HepG2 (cell line): ENCODE measurements around the gene AGPAT3. TPM values are rescaled to one million over a fixed set of nuclear protein-coding genes. Genes with fewer than 3 reads are reported as not detected.

ENCODE experiments used
- ATAC-seq: fragments of 200-7000 bp; cut with Tn5 transposase; 3 replicates; pipeline ENCODE4 v1.9.1; 2020; ENCODE audit warnings: mild to moderate bottlenecking, moderate library complexity
- BruUV-seq: library from RNA; stranded (reverse); fragments of 400-500 nt; replicated peaks from 2 replicates; lab custom pipeline; 2021; lab: Mats Ljungman, UMichigan
- CTCF ChIA-PET: fragments of 300-600 bp; formaldehyde crosslinking; extraction: SDS; loops from one replicate; lab custom pipeline; 2021; ENCODE audit warnings: low total read pairs, inconsistent platforms, low intra/inter-chr PET ratio; lab: Yijun Ruan, JAX
- POLR2A ChIA-PET: fragments of 350-600 bp; sonication (Branson Sonifier 250); formaldehyde crosslinking; loops from one replicate; lab custom pipeline; 2020; ENCODE audit warnings: antibody characterized with exemption, inconsistent platforms; lab: Yijun Ruan, JAX
- DNase-seq: peaks from one replicate; pipeline ENCODE4 v3.0.0-alpha.2; 2015; ENCODE audit warnings: low spot score
- FAIRE-seq: peaks from 3 replicates; lab custom pipeline; 2011; peaks lifted over from hg19 to GRCh38; lab: Jason Lieb, UNC
- H2AFZ ChIP-seq: one replicate; pipeline ENCODE4 v1.6.1; 2011; ENCODE audit warnings: low read length, inconsistent platforms
- H3K27ac ChIP-seq: fragments of 300-600 bp; 3 replicates; pipeline ENCODE4 v1.8.0; 2011; ENCODE audit warnings: mixed run types, mild to moderate bottlenecking, mixed read lengths, low read length, inconsistent platforms; ENCODE audit not compliant: insufficient read depth; ENCODE audit errors: extremely low read length
- H3K27me3 ChIP-seq, 2 experiments: fragments of 200-600 bp in 1 of 2; 2 replicates in 1 of 2; 3 replicates in 1 of 2; pipeline versions ENCODE4 v1.6.0 to v1.8.0; 2011; ENCODE audit warnings: low read length in 2 of 2, mild to moderate bottlenecking in 2 of 2, moderate library complexity in 2 of 2, inconsistent platforms in 1 of 2; ENCODE audit not compliant: insufficient read depth in 2 of 2, control insufficient read depth in 1 of 2
- H3K36me3 ChIP-seq, 2 experiments: fragments of 200-600 bp in 1 of 2; replicated peaks in 1 of 2; 2 replicates in 1 of 2; 3 replicates in 1 of 2; pipeline versions ENCODE4 v1.5.1 to v1.8.0; 2011; ENCODE audit warnings: low read length in 2 of 2, inconsistent platforms in 1 of 2; ENCODE audit not compliant: insufficient read depth in 2 of 2, control insufficient read depth in 1 of 2
- H3K4me1 ChIP-seq: 2 replicates; pipeline ENCODE4 v1.5.1; 2012; ENCODE audit warnings: low read length, inconsistent platforms; ENCODE audit not compliant: insufficient read depth
- H3K4me2 ChIP-seq: 2 replicates; pipeline ENCODE4 v1.6.0; 2011; ENCODE audit warnings: low read depth, low read length, inconsistent platforms
- H3K4me3 ChIP-seq, 3 experiments: fragments of 200-600 bp in 1 of 3; sonication (generic), shearing (Covaris generic) in 1 of 3; replicated peaks in 1 of 3; 2 replicates each; pipeline ENCODE4 v1.5.1; 2011 to 2016; ENCODE audit warnings: low read length in 3 of 3, inconsistent platforms in 2 of 3, low read depth in 2 of 3, mild to moderate bottlenecking in 2 of 3, control low read depth in 1 of 3, mixed read lengths in 1 of 3; ENCODE audit not compliant: insufficient read depth in 1 of 3
- H3K79me2 ChIP-seq: one replicate; pipeline ENCODE4 v1.6.1; 2011; ENCODE audit warnings: low read length, inconsistent platforms; ENCODE audit not compliant: insufficient read depth
- H3K9ac ChIP-seq: 2 replicates; pipeline ENCODE4 v1.6.0; 2011; ENCODE audit warnings: mild to moderate bottlenecking, low read depth, low read length, inconsistent platforms; ENCODE audit not compliant: insufficient read depth
- H3K9me3 ChIP-seq: 2 replicates; pipeline ENCODE4 v1.5.1; 2012; ENCODE audit warnings: mild to moderate bottlenecking, low read length
- H4K20me1 ChIP-seq: 2 replicates; pipeline ENCODE4 v1.6.0; 2011; ENCODE audit warnings: inconsistent platforms, mild to moderate bottlenecking, low read length, moderate library complexity; ENCODE audit not compliant: insufficient read depth
- BCL3 ChIP-seq: sonication (generic); formaldehyde crosslinking; IDR thresholded peaks from 2 replicates; pipeline ENCODE4 v1.5.1; 2020; ENCODE audit warnings: mild to moderate bottlenecking, missing genetic modification reagents, moderate library complexity
- EP300 ChIP-seq, 3 experiments: sonication (generic) in 1 of 3; formaldehyde crosslinking in 1 of 3; IDR thresholded peaks; 2 replicates each; pipeline versions ENCODE4 v1.5.1 to v1.6.1; 2011 to 2020; ENCODE audit warnings: low read depth in 2 of 3, low read length in 2 of 3, borderline replicate concordance in 1 of 3, improper control_type of control experiment in 1 of 3, mild to moderate bottlenecking in 1 of 3, missing genetic modification reagents in 1 of 3, moderate library complexity in 1 of 3
- HOXA5 ChIP-seq: sonication (generic); formaldehyde crosslinking; IDR thresholded peaks from 2 replicates; pipeline ENCODE4 v1.4.0; 2020; ENCODE audit warnings: missing genetic modification reagents
- ISX ChIP-seq: sonication (generic); formaldehyde crosslinking; conservative IDR thresholded peaks from 2 replicates; pipeline ENCODE4 v1.5.0; 2020; ENCODE audit warnings: missing genetic modification reagents
- KAT8 ChIP-seq: IDR thresholded peaks from 2 replicates; pipeline ENCODE4 v1.6.1; 2016; ENCODE audit warnings: missing genetic modification reagents, missing compliant biosample characterization
- MTF2 ChIP-seq: sonication (generic); formaldehyde crosslinking; IDR thresholded peaks from 2 replicates; pipeline ENCODE4 v1.5.0; 2020; ENCODE audit warnings: missing genetic modification reagents, borderline replicate concordance
- POLR2AphosphoS5 ChIP-seq: IDR thresholded peaks from 2 replicates; pipeline ENCODE4 v1.6.1; 2012; ENCODE audit warnings: low read depth, low read length
- PPARG ChIP-seq: conservative IDR thresholded peaks from 2 replicates; pipeline ENCODE4 v1.6.1; 2016; ENCODE audit warnings: missing biosample characterization, missing genetic modification reagents
- RAD21 ChIP-seq: fragments of 450-650 bp; formaldehyde crosslinking; IDR thresholded peaks from 2 replicates; pipeline ENCODE4 v1.5.0; 2020; ENCODE audit warnings: mild to moderate bottlenecking
- SP2 ChIP-seq: sonication (generic); formaldehyde crosslinking; IDR thresholded peaks from 2 replicates; pipeline ENCODE4 v1.5.1; 2020; ENCODE audit warnings: mild to moderate bottlenecking, missing genetic modification reagents
- UBTF ChIP-seq: sonication (generic); formaldehyde crosslinking; IDR thresholded peaks from 2 replicates; pipeline ENCODE4 v1.4.0; 2020; ENCODE audit warnings: mild to moderate bottlenecking, missing genetic modification reagents
- ZNF17 ChIP-seq: sonication (generic); formaldehyde crosslinking; IDR thresholded peaks from 2 replicates; pipeline ENCODE4 v1.5.0; 2020; ENCODE audit warnings: mild to moderate bottlenecking, missing genetic modification reagents
- WGBS: methylation state at CpG from one replicate; pipeline ENCODE4 v1.1.6; 2017; ENCODE audit warnings: low lambda C conversion rate; 5-methylcytosine and 5-hydroxymethylcytosine counted together
- in situ Hi-C: cut with HindIII; loops from 2 replicates; pipeline ENCODE4 v1.10.0; 2017; ENCODE audit warnings: low pct_unique_long_range_greater_than_20kb; ENCODE audit not compliant: extremely low pct_ligation_motif_present
- intact Hi-C: fragments of 100-400 bp; cut with micrococcal nuclease; formaldehyde crosslinking; loops from one replicate; pipeline ENCODE4 v1.10.0; 2022; ENCODE audit not compliant: unreplicated experiment
- polyA plus RNA-seq, 8 experiments: library from polyadenylated mRNA; depleted of rRNA in 3 of 8; stranded (reverse) in 7 of 8; unstranded in 1 of 8; fragments of >200 nt; fragmentation: Illumina TruSeq in 4 of 8; extraction: Trizol in 4 of 8; gene quantifications; 2 replicates each; pipeline versions ENCODE4 v1.2.1 to v1.2.3, GENCODE V29; 2011 to 2016; ENCODE audit warnings: low read depth in 4 of 8, missing spikeins in 1 of 8, mixed read lengths in 1 of 8; ENCODE audit not compliant: insufficient read depth in 1 of 8
- total RNA-seq, 5 experiments: library from RNA; depleted of rRNA; stranded (reverse); fragments of >200 nt; fragmentation: Illumina TruSeq; extraction: Trizol; gene quantifications; 2 replicates each; pipeline ENCODE4 v1.2.3, GENCODE V29; 2016; ENCODE audit warnings: low read depth in 1 of 5
- TF ChIP-seq, protein P1 (sequence below): sonication (generic); formaldehyde crosslinking; IDR thresholded peaks from 2 replicates; pipeline ENCODE4 v1.5.1; 2020; ENCODE audit warnings: missing genetic modification reagents, mild to moderate bottlenecking, borderline replicate concordance
- TF ChIP-seq, protein P2 (sequence below): sonication (generic); formaldehyde crosslinking; IDR thresholded peaks from 2 replicates; pipeline ENCODE4 v1.4.0; 2020; ENCODE audit warnings: missing genetic modification reagents
- TF ChIP-seq, protein P3 (sequence below): IDR thresholded peaks from 2 replicates; pipeline ENCODE4 v1.6.1; 2012; ENCODE audit warnings: low read length, improper control_type of control experiment

AGPAT3 gene
- total and polyA plus RNA-seq, 2 of the 13 experiments (the other 11 are each of a cell fraction or from before 2014, with no cell fraction given): 32.2 to 54.4 TPM

GRCh38 chr21:43967981-43968380, 103.0 kb downstream of the AGPAT3 start:
- DNase-seq: no peak
- 97% methylated on average over 15 of the region's 15 CpGs for WGBS
- Histone ChIP-seq H3K9me3 (no peaks in the 10 kb centered on the region), H4K20me1 (no peaks in the 10 kb centered on the region), H3K79me2 (no peaks in the 10 kb centered on the region), H3K4me2 (no peak overlapping the region), H3K36me3 (peaks cover 16 to 49% of the 10 kb centered on the region in 2 experiments), H3K27ac (no peak overlapping the region), H3K4me1 (peaks cover 11% of the 10 kb centered on the region), H3K9ac (no peak overlapping the region), H2AFZ (no peak overlapping the region), H3K27me3 (no peaks in the 10 kb centered on the region), H3K4me3 (no peak overlapping the region)
- no peak for FAIRE-seq
- ChIA-PET CTCF (no interaction called here), POLR2A (no interaction called here)
- intact Hi-C loops (no loop called here), in situ Hi-C loops (no loop called here)
- no peak for ATAC-seq
- BruUV-seq: no TSS peak
- TF ChIP-seq RAD21 (CRISPR knock-in tag) (no peak), MTF2 (no peak), ZNF17 (CRISPR knock-in tag) (no peak), HOXA5 (no peak), PPARG (CRISPR knock-in tag) (no peak), ISX (CRISPR knock-in tag) (no peak), KAT8 (CRISPR knock-in tag) (no peak), POLR2AphosphoS5 (no peak), BCL3 (no peak), SP2 (no peak), UBTF (CRISPR knock-in tag) (no peak), EP300 (IDR thresholded peaks at IDR 0.05; ENCODE audit: low read depth in 2 of 2, low read length in 2 of 2) (no peak), EP300 (CRISPR knock-in tag; IDR thresholded peaks at IDR 0.05; ENCODE audit: borderline replicate concordance) (no peak)
- TF ChIP-seq, protein P1, sequence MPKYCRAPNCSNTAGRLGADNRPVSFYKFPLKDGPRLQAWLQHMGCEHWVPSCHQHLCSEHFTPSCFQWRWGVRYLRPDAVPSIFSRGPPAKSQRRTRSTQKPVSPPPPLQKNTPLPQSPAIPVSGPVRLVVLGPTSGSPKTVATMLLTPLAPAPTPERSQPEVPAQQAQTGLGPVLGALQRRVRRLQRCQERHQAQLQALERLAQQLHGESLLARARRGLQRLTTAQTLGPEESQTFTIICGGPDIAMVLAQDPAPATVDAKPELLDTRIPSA (CRISPR knock-in tag): no peak
- TF ChIP-seq, protein P2, sequence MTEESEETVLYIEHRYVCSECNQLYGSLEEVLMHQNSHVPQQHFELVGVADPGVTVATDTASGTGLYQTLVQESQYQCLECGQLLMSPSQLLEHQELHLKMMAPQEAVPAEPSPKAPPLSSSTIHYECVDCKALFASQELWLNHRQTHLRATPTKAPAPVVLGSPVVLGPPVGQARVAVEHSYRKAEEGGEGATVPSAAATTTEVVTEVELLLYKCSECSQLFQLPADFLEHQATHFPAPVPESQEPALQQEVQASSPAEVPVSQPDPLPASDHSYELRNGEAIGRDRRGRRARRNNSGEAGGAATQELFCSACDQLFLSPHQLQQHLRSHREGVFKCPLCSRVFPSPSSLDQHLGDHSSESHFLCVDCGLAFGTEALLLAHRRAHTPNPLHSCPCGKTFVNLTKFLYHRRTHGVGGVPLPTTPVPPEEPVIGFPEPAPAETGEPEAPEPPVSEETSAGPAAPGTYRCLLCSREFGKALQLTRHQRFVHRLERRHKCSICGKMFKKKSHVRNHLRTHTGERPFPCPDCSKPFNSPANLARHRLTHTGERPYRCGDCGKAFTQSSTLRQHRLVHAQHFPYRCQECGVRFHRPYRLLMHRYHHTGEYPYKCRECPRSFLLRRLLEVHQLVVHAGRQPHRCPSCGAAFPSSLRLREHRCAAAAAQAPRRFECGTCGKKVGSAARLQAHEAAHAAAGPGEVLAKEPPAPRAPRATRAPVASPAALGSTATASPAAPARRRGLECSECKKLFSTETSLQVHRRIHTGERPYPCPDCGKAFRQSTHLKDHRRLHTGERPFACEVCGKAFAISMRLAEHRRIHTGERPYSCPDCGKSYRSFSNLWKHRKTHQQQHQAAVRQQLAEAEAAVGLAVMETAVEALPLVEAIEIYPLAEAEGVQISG (CRISPR knock-in tag): no peak
- TF ChIP-seq, protein P3, sequence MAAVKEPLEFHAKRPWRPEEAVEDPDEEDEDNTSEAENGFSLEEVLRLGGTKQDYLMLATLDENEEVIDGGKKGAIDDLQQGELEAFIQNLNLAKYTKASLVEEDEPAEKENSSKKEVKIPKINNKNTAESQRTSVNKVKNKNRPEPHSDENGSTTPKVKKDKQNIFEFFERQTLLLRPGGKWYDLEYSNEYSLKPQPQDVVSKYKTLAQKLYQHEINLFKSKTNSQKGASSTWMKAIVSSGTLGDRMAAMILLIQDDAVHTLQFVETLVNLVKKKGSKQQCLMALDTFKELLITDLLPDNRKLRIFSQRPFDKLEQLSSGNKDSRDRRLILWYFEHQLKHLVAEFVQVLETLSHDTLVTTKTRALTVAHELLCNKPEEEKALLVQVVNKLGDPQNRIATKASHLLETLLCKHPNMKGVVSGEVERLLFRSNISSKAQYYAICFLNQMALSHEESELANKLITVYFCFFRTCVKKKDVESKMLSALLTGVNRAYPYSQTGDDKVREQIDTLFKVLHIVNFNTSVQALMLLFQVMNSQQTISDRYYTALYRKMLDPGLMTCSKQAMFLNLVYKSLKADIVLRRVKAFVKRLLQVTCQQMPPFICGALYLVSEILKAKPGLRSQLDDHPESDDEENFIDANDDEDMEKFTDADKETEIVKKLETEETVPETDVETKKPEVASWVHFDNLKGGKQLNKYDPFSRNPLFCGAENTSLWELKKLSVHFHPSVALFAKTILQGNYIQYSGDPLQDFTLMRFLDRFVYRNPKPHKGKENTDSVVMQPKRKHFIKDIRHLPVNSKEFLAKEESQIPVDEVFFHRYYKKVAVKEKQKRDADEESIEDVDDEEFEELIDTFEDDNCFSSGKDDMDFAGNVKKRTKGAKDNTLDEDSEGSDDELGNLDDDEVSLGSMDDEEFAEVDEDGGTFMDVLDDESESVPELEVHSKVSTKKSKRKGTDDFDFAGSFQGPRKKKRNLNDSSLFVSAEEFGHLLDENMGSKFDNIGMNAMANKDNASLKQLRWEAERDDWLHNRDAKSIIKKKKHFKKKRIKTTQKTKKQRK: no peak
